ENCODE data around the gene TIPARP.
"Not testable (repeated sequence)": the region's sequence is repeated elsewhere in the genome, so short reads cannot be mapped to it uniquely, and the experiment has no call there.

The TIPARP gene

DNA sequence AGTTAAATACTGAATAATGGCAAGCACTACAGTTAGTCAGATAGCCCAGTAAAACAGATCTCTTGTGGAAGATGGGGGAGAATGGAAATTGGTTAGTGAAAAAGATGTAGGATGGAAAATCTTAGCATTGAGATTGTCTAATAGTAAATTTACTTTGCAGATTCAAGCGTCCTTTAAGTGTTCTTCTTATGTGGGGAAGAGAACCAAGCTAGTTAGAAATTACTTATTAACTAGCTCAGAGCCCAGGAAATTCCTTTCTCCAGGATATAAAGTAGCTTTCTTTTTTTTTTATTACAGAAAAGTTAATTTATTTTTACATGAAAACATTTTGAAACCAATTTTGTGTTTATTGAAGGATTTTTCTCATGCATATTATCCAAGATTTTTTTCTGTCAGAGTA lies 36.7 kb downstream of the TIPARP start:
- DNase-seq (ENCODE audit: low spot score) = peak; percentile 57

DNA sequence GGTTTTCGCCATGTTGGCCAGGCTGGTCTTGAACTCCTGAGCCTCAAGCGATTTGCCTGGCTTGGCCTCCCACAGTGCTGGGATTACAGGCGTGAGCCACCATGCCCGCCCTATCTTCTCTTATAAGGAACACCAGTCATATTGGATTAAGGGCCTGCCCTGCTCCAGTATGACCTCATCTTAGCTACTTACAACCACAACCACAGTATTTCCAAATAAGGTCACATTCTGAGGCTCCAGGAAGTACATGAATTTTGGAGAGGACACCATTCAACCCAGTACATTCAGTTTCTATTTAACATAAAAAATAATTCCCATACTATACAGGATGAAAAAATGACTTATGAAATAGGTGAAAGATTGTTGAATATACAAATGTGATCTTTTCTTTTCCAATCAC lies 37.6 kb downstream of the TIPARP start:
- DNase-seq (ENCODE audit: low spot score) = peak; percentile 64

DNA sequence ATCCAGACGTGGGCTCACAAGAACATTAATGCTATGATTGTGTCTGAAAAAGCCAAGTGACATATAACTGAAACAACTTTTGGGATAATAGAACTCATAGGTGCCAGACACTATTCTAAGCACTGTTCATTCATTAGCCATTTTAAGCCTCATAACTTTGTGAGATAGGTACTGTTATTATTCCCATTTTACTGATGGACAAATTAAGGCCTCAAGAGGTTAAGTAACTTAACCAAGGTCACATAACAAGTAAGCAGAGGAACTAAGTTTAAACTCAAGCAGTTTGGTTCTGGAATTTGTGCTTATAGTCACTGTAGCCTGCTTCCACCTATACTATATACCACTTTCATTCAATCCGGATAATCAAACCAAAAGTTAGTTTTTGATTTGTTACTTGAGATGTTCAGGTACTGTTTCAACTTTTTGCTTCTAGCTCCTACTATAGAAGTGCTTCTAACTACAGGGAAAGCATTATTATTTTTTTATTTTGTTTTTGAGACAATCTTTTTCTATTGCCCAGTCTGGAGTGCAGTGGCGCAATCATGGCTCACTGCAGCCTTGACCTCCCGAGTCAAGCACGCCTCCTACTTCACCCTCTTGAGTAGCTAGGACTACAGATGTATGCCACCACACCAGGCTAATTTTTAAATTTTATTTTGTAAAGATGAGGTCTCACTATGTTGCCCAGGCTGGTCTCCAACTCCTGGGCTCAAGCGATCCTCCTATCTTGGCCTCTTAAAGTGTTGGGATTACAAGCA lies 41.9 kb downstream of the TIPARP start:
- no peak for DNase-seq (ENCODE audit: low spot score)

DNA sequence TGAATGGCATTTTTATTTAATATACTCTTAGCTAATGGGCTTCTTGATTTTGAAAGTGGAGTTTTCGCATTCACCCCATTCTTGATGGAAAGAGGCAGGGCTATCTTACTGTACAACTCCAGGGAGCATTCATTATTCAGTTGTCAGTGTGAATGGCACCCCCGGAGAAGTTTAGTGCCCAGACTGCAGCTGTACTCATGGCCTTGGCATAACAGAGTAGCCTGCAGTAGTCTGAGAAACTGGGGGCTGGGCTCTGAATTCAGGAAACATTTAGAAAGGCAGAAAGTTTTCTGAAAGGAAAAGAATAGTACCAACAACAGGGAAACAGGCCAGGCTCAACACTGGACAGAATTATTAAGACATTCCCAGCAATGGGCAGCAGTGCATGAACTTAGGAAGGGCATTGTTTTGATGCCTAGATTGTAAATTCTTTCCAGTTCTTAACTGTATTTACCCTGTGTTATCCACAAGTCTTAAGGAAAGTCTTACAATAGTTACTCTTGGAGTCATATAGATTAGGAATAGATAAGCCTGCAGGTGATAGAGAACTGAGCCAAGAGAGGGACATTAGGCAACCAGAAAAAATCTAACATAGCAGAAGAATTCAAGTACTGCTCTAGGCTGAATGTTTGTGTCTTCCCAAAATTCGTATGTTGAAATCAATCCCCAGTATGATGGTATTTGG lies 44.4 kb downstream of the TIPARP start:
- no peak for DNase-seq (ENCODE audit: low spot score)

DNA sequence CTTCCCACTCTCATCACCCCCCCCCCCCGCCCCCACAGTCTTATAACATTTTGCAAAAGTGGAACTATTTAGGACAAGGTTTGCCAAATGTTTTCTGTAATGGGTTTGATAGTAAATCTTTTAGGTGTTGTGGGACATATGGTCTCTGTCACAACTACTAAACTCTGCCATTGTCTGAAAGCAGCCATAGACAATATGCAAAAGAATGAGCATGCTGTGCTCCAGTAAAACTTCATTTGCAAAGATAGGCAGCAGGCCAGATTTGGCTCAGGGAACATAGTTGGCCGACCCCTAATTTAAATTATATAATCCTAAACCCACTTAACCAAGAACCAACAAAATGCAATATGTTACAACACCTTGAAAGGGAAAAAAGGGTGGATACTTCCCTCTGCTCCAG lies 46.4 kb downstream of the TIPARP start:
- DNase-seq (ENCODE audit: low spot score) = no peak

DNA sequence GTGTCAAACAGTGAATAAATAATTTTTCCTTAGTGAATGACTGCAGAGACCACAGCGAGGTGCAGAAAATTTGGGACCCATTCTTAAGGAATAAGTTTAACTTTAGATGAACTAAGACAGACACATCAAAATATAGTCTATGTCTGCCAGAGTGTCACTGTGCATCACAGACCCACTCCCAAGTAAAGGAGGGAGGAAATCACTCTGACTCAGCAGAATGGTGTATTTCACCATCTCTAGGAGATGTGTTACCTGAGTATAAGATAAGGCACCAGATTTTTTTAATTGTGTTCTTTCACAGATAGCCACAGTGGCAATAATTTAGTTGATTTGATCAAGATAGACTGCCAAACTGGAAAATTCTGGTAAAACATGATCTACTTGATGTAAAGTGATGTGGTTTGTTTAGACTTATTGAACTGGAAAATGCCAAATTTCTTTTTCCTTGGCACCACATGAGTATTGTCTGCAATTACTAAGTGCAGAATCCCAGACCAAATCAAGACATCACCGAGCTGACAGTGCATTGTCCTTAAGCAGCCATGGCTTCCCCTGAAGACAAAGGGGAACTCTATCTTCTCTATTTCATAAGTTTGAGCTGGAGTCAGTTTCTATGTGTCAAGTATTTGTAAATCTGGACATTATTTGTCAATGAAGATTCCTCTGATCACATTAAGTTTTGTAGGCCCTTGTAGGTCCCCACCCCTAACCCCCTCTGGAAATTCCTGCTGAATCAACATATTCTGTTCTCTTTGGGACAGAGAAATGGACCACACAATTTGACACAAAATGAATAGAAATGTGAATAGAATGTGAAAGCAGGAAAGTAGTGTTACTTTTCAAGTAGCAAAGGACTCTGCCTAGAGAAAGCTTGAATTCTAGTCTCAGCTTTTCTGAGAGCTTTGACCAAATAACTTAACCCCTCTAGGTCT lies 47.6 kb downstream of the TIPARP start:
- no peak for DNase-seq (ENCODE audit: low spot score)

DNA sequence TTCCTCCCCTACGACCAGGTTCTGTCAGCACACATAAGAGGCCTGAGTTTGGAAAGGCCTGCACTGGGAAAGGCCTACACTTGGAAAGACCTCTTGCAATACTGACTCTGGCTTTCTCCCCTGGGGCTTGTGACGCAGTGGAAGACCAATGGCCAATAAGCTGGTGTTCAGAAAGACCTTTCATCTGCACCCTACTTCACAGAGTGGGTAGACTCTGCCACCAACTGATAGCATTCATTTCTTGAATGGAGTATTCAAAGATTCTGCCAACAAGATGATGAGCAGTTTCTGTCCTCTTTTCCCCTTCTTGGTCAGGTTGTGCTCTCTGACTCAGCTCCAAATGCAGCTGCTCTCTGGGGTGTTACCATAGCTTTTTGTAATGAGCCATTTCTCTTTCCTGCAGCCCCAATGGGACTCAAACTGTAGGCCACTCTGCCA lies 48.8 kb downstream of the TIPARP start:
- DNase-seq (ENCODE audit: low spot score) = peak; percentile 23

DNA sequence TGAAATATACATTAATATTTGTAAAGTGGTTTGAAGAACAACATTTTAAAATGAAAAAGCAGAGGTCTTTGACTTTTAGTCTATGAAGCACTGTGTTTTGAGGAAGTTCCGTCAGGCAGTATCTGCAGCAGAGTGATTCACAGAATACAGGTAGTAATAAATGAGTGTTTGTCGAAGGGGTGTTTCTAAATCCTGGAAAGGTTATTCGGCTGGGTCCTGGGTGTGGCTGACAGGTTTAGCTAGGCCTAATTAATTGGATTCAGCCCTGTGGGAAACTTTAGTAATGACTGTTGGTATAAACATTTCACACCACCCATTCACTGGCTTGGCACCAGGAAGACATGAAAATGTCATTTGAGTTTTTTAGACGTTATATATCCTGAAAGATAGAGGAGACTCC lies 51.3 kb downstream of the TIPARP start:
- peak; percentile 29 for DNase-seq (ENCODE audit: low spot score)

DNA sequence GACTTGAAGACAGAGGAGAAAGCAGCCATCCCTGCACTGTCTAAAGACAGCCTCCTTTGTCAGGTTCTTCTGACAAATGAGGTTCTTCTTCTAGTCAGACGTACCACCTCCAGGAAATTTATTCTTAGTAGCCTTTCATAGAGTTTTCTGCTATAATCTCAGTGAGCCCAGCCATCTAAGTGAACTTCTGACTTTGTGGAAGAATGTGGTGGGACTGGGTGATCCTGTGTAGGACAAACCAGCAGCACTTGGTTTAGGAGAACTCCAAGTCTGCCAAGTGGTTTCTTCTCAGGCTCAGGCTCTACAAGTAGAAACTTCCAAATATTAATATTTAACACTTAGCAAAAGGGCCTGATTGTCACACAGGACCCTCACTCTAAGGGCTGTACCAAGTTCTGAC lies 52.1 kb downstream of the TIPARP start:
- no peak for DNase-seq (ENCODE audit: low spot score)

DNA sequence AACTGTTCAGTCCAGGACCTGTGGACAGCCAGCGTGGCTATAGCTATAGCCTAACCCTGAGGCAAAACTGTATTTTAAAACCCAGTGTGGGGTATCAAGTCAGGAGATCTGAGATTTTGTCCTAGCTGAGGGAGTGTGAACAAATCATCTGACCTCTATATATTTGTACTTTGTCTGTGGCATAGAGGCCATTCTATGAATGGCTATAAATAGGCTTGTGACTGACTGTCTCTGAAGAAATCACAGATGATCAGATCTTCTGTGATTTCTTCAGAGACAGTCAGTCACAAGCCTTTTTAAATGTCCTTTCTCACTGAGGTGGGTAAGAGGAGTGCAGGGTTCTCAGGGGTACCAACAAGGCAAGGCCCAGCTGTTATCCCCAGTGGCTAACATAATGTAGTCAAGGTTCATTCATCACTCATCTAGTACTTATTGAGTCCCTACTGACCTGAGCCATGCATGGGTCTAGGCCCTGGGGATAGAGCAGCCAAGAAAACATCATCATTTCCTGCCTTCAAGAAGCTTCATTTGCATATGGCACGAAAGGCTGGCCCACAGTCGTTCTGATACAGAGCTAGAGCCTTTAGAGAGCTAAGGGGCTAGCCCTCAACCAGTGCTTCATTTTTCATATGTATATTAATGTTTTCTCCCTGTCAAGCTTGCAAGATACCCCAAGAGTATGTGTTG lies 53.3 kb downstream of the TIPARP start:
- no peak for DNase-seq (ENCODE audit: low spot score)

DNA sequence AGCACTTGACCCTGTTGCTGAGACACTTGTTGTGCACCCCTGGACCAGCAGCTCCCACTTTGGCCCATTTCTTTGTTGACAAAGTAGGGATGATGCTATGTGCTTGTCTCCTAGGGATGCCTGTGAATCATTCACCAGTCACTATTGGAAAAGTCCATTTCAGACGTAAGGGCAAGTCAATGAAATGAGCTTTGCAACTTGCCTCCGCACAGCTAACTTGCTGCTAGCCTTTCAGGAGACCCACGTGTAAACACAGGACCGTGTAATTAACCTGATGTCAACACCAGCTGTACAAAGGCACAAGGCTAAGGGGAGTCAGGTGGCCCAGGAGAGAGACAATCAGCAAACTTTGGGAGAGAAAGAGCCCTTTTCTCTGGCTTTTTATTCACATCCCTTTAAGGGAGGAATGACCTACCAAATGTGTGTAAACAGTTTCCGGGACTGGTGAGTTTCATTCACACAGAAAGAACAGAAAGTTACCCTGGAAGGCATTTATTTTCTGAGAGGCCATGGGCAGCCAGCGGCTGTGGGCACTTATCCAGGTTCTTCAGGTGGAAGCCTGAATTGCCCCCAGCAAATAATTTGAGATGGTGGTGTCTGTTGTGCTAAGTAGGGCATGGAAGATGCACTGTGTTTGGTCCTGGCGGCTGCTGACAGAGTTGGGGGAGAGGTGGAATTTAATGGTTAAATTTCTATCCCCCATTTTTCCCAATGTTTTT lies 54.0 kb downstream of the TIPARP start:
- DNase-seq (ENCODE audit: low spot score) = peak; percentile 32

DNA sequence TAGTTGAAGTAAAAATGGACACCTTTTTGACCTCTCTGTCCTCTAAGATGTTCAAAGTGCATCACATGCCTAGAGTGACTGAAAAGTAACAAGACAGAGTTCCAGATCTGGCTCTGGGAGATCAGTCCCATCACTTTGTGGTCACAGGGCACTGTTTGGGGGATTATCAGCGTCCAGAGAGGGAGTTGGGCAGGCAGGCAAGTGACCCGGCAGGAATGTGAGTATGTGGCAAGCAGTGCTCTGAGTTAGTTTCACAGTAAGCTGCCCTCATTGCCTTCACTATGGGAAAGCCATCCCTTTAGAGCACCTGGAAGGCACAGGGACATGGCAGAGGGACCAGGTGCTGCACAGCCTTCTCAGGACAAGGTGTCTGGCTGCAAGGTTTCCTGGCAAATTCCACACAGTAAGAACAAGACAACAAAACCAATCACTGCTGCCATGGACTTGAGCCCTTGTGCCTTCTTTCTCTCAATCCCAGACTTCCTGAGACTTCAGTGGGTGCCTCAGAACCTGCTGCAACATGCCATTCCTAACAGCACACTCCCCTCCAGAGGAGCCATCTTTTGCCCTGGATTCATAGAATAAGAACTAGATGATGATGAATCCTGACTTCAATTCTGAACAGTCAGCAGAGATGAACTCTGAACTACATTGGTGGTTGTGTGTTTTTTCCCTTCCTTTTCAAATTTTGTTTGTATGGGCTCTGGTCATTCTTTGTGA lies 55.2 kb downstream of the TIPARP start:
- DNase-seq (ENCODE audit: low spot score) = no peak

DNA sequence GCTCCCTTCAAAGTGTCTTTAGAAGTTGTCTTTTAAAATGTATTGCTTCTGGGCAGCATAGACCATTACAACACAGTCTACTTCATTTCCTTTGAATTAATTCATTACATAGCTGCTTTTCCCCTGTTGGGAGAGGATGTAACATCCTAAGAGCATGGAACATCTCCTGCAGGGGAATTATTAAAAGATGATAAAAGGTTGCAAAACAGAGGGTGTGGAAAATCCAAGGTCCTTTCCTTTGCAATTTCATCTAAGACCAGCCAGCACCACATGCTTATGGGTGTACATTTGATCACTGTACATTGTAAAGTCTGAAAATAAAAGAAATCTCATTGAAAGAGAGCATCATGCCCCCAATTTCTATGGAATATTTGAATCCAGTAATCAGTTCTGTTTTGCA lies 57.4 kb downstream of the TIPARP start:
- no peak for DNase-seq (ENCODE audit: low spot score)

DNA sequence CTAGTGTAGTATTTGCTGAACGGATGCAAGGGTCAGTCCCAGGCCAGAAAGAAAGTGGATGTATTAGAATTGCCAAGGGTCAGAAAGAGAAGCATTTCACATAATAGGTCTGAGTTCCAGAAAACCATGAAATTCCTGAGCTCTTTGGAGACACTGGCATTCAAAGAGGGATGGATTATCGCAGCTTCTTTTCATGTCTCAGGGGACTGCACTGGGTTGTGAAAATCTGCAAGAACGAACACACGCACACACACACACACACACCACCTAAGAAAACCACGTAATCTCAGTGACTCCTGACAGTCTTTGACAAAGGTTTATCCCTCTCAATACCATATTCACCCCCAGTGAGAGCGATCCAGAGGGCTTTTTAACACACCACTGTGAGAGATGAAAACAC lies 57.9 kb downstream of the TIPARP start:
- DNase-seq (ENCODE audit: low spot score) = no peak

DNA sequence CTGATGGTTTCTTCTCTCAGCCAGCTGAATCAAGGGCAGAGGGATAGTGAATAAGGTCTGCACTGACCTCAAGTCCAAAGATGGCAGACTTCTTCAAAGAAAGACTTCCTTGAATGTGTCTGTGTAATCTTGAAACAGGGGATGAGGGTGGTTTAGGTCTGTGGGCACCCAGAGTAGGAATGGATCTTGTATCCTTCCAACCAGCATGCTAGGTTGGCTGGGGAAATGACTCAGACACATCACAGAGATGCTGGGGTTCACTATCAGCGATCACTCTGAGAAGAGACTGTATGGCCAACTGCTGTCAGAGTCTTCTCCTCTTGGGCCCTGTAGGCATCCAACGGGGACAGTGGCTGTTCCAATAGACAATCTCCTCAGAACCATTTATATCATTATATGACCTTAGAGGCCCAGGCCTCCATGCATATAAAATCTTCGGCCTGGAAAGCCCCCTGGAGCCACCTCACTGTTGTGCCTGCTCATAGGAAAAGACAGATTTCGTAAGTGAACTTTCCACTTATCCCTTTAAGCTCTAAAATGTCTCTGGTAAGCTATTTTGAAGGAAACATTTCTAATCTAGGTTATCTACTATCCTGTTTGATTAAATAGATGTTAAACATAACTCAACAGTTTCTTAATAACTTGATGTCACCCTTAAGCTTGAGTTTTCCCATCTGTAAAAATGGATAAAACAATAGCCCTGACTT lies 58.5 kb downstream of the TIPARP start:
- no peak for DNase-seq (ENCODE audit: low spot score)

DNA sequence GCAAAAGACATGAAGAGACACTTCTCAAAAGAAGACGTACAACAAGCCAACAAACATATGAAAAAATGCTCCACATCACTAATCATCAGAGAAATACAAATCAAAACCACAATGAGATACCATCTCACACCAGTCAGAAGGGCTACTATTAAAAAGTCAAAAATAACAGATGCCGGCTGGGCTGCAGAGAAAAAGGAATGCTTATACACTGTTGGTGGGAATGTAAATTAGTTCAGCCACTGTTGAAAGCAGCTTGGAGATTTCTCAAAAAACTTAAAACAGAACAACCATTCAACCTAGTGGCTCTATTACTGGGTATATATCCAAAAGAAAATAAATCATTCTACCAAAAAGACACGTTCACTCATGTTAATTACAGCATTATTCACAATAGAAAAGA lies 60.3 kb downstream of the TIPARP start:
- not testable (repeated sequence) for DNase-seq (ENCODE audit: low spot score)

DNA sequence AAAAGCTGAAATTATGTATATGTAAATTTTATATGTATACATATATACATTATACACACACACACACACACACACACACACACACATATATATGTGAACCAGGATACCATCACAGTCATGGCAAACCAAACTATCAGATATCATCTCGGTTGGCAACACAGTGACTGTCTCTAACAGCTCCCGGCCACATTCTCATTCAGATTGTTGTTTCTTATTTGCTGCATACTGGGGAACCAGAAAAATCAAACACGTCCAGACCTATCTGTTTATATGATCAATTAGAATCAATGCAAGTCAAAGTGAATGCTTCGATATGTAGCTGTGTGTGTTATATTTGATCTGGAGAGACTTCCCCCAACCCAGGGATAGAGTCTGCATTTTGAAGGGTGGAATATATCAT lies 61.1 kb downstream of the TIPARP start:
- DNase-seq (ENCODE audit: low spot score) = no peak

DNA sequence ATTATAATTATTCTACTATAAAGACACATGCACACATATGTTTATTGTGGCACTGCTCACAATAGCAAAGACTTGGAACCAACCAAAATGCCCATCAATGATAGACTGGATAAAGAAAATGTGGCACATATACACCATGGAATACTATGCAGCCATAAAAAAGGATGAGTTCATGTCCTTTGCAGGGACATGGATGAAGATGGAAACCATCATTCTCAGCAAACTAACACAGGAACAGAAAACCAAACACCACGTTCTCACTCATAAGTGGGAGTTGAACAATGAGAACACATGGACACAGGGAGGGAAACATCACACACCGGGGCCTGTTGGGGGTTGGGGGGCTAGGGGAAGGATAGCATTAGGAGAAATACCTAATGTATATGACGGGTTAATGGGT lies 62.7 kb downstream of the TIPARP start:
- not testable (repeated sequence) for DNase-seq (ENCODE audit: low spot score)

DNA sequence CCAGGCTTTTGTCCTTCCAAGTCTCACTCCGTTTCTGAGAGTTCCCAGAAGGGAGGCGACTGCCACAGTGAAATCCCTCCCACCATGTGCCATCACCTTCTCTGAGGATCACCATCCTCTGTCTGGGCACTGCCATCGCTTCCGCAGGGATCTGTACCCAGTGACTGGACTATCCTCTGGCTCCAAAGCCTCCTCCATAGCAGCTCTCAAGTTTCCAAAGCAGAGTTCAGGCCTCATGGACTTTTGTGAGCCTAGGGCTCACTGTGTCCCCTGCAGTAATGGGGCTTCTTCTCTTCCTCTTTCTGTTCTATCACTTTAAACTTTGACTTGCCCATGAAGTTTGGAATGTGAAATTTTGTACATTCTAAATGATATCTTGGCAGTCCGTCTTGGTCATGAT lies 63.9 kb downstream of the TIPARP start:
- DNase-seq (ENCODE audit: low spot score) = no peak

DNA sequence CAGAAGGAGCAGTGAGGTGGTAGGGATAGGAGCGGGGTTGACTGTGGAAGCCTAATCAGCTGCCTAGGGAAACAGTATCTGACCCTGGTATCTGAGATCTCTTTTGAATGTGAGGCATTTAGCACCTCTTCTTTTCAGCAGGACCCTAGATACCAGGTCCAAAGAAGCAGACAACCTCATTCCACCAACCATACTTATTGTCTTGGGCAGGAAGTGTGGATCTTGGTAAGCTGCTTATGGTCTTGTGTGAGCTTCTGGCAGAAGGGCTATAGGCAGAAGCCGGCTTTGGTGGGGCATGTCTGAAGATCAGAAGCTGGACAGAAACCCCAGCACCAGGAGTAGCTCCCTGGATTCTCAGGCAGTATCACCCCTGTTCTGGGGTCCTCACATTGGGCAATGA lies 65.6 kb downstream of the TIPARP start:
- no peak for DNase-seq (ENCODE audit: low spot score)
